Right lobe of liver (tissue), 4 donors: ENCODE results near the gene MRPL14.

Experiments used
- CTCF ChIP-seq, 4 donors: fragments of 200-600 bp in 3 of 4; fragments of 450-650 bp in 1 of 4; IDR thresholded peaks; one replicate each; pipeline versions ENCODE4 v1.5.1 to v1.8.0; 2016 to 2022; ENCODE audit warnings: antibody characterized with exemption in 4 of 4, mild to moderate bottlenecking in 2 of 4
- POLR2A ChIP-seq: fragments of 450-650 bp; IDR thresholded peaks from one replicate; pipeline ENCODE4 v1.6.1; 2017; ENCODE audit warnings: antibody characterized with exemption, mild to moderate bottlenecking
- donor health status: DM: no; HTN: no; CAD: no.
- donor health status: DM: no; HTN: no; CAD: no.
- donor health status: DM: no; HTN: yes; CAD: no.

GRCh38 chr6:44113414-44113813 lies 13.8 kb downstream of the MRPL14 start:
- TF ChIP-seq CTCF (IDR thresholded peaks at IDR 0.05) (peak; percentile 6 to 21 (median 8)), POLR2A (no peak)
